GM12873 (cell line): ENCODE results near the gene MMP21.

ENCODE experiments used
- TF ChIP-seq, protein P1 (sequence below): IDR thresholded peaks from 2 replicates; pipeline ENCODE4 v1.5.1; 2012; ENCODE audit warnings: low read depth, mild to moderate bottlenecking, moderate library complexity, low read length, control low read depth; ENCODE audit not compliant: insufficient read depth; ENCODE audit errors: missing control alignments

The MMP21 gene

DNA sequence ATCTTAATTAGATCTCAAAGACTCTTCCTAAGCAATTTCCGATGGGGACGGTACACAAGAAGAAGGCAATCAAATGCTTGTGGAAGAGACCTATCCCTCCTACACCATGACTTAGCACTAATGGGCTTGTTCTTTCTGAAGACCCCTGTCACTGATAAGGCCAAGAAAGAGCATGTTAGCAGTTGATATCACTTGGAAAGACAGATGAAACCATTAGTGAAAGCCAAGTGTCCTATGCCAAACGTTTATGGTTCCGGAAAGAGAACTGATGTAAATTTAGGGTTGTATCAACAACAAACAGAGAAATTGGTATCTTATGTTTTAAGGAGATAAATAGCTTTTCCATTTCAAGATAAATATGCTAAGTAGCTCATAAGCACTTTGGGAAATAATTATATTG lies 40.9 kb upstream of the MMP21 start:
- TF ChIP-seq, protein P1, sequence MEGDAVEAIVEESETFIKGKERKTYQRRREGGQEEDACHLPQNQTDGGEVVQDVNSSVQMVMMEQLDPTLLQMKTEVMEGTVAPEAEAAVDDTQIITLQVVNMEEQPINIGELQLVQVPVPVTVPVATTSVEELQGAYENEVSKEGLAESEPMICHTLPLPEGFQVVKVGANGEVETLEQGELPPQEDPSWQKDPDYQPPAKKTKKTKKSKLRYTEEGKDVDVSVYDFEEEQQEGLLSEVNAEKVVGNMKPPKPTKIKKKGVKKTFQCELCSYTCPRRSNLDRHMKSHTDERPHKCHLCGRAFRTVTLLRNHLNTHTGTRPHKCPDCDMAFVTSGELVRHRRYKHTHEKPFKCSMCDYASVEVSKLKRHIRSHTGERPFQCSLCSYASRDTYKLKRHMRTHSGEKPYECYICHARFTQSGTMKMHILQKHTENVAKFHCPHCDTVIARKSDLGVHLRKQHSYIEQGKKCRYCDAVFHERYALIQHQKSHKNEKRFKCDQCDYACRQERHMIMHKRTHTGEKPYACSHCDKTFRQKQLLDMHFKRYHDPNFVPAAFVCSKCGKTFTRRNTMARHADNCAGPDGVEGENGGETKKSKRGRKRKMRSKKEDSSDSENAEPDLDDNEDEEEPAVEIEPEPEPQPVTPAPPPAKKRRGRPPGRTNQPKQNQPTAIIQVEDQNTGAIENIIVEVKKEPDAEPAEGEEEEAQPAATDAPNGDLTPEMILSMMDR: no peak

DNA sequence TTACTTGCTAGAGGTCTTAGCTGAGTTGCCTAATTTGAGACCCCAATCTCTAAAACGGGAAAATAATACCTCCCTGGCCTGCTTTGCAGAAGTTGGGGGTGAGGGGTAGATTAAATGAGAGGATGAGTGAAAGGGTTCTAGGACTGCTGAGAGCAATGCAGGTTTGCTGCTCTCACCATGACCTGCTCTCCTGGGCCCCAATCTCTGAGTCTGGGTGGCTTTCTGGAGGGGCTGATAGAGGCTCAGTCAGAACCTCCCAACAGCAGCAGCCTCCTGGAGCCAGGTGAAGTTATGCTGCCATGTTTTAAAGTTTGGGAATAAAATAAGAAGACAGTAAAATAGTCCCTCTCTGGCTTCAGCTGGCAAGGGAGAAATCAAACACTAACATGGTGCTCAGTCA lies 40.1 kb upstream of the MMP21 start:
- TF ChIP-seq, protein P1: no peak

DNA sequence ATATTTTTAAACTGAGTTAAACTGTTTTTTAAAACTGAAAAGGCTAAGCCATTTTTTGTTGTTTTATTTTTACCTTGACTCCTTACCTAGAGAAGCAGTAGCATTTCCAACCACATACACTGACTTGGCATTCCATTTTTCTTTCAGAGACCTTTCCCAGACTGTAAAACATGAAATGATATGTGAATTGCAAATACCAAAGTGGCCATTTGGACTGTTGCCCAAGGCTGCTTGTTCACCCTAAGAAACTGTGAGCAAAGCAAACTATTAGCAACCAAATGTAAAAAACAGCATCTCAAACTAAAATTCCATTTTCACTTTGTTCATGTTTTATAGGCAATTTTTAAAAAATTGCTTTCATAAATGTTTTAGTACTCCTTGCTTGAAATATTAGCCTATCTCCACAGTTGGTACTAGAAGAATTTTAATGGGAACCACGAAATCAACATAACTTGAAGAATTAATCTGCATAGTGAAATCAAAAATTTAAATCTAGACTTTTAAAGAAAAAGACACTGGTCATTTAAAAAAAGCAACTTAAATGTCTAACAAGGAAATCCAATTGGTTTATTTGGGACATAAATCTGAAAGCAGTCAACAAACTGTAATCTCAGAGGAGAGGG lies 36.6 kb upstream of the MMP21 start:
- TF ChIP-seq, protein P1: no peak

DNA sequence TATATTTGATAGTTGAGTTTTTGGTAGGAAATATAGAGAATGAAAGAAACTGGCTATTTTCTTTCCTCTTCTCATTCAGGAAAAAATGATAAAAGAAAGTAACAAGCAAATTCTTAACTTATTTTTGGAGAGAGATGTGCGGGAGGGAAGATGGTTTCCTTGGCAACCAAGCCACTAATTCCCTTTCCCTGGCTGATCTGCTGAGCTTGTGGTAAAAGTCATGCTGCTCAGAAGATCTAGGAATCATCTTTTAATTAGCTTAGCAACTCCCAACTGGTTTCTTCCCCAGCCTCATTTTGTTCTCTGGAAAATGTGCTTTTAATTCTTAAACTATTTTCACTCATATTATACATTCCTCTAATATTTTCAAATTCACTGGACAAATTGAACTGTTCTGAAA lies 35.6 kb upstream of the MMP21 start:
- TF ChIP-seq, protein P1: no peak

DNA sequence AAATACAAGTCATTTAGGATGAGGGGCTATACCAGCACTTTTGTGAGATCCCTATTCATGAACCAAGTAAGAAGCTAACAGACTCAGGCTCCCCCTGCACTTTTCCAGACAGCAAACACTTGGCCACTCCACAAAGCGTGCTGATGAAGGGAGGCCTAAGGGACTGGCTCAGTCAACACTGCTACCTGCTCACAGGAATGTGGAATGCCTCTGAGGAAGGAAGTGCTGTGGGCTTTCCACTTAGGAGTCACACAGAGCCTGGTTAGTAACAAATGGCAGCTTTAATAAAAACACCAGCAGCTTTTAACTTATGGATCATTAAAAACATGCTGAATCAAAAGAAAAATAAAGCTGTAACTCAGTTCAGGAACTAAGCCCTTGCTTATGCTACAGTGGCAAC lies 32.4 kb upstream of the MMP21 start:
- TF ChIP-seq, protein P1: no peak

DNA sequence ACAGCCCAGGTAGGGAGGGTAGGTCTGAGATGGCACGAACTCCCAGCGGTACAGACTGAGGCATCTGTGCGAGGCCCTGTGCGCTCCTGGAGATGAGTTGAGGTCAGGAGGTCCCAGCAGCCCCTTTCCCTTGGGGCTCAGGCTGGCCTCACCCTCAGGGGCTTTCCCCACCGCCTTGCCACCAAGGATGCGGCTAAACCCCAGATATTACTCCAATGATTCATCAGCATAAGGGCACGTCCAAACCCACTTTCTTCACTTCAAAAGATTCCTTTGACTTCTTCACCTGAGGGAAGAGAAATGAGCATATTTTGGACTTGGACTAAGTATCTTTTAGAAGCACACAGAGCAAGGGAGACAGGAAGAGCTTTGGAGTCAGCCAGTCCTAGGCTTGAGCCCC lies 27.1 kb upstream of the MMP21 start:
- TF ChIP-seq, protein P1: no peak

DNA sequence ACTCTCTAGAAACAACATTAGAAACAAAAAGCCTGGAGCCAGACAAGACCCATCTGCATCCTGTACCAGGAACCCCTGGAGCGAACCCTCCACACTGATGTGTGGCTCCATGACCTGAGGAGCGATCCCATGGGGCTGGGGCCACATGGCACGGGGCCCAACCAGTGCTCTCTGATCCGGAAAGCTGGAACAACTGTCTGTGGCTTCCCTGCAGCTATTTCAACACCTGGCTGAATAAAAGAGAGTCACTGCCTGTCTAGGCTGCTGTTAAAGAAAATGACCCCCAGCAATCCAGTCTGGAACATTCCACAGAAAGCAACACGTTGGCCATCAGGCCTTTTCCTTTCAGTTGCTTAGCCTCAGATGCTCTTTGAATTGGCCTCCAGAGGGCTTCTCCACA lies 26.5 kb upstream of the MMP21 start:
- TF ChIP-seq, protein P1: no peak
